Posterior cingulate gyrus (tissue), 11 donors: ENCODE data around the gene ETV3L.
"Not testable (repeated sequence)": the region's sequence is repeated elsewhere in the genome, so short reads cannot be mapped to it uniquely, and the experiment has no call there.

ENCODE experiments used
- DNase-seq, 10 donors: peaks; one replicate each; pipeline versions ENCODE4 v3.0.0 to v3.0.0-alpha.2; 2020 to 2021; ENCODE audit warnings: mixed read lengths in 3 of 10
- intact Hi-C: fragments of 100-400 bp; cut with DNase I; formaldehyde crosslinking; loops from one replicate; pipeline ENCODE4 v1.15.1; 2023

The ETV3L gene

GRCh38 chr1:157087030-157087429 is 12.6 kb downstream of the ETV3L start:
- intact Hi-C loops: loop anchor here (10.0 kb wide), 1 partner anchor 398 kb away; no protein-coding TSS in a partner anchor
- DNase-seq: peak in 1 of 10 donors; percentile 22

GRCh38 chr1:157086299-157086698 is 13.3 kb downstream of the ETV3L start:
- peak in 1 of 10 donors; percentile 8 for DNase-seq
- intact Hi-C loops: loop anchor here (10.0 kb wide), 1 partner anchor 399 kb away; no protein-coding TSS in a partner anchor

- peak in 1 of 10 donors; percentile 8 for DNase-seq
- intact Hi-C loops: loop anchor here (10.0 kb wide), 1 partner anchor 399 kb away; no protein-coding TSS in a partner anchor
Observed at GRCh38 chr1:157085421-157085820, 14.2 kb downstream of the ETV3L start.

- intact Hi-C loops: loop anchor here (10.0 kb wide), 1 partner anchor 400 kb away; no protein-coding TSS in a partner anchor
- peak in 1 of 10 donors; percentile 7 for DNase-seq
Observed at GRCh38 chr1:157084720-157085119, 14.9 kb downstream of the ETV3L start.

- no peak for DNase-seq
- intact Hi-C loops: loop anchor here (10.0 kb wide), 1 partner anchor 403 kb away; no protein-coding TSS in a partner anchor
Observed at GRCh38 chr1:157081707-157082106, 17.9 kb downstream of the ETV3L start.

GRCh38 chr1:157080714-157081113 is 18.9 kb downstream of the ETV3L start:
- intact Hi-C loops: loop anchor here (10.0 kb wide), 1 partner anchor 404 kb away; no protein-coding TSS in a partner anchor

GRCh38 chr1:157077394-157077793 is 22.2 kb downstream of the ETV3L start:
- DNase-seq: no peak
- intact Hi-C loops: no loop called here

More at GRCh38 chr1:157080714-157081113, 18.9 kb downstream of the ETV3L start:
- no peak for DNase-seq

GRCh38 chr1:157073944-157074685 is 25.5 kb downstream of the ETV3L start:
- intact Hi-C loops: no loop called here
- peak; percentile 22 to 93 (median 61) for DNase-seq

GRCh38 chr1:157069601-157070000 is 30.0 kb downstream of the ETV3L start:
- no peak for DNase-seq
- intact Hi-C loops: no loop called here

GRCh38 chr1:157059241-157059640 is 40.4 kb downstream of the ETV3L start:
- DNase-seq, intact Hi-C loops: not testable (repeated sequence)

- intact Hi-C loops: no loop called here
- no peak for DNase-seq
Observed at GRCh38 chr1:157056269-157056668, 43.3 kb downstream of the ETV3L start.

- DNase-seq, intact Hi-C loops: not testable (repeated sequence)
Observed at GRCh38 chr1:157055729-157056128, 43.9 kb downstream of the ETV3L start.

- intact Hi-C loops: no loop called here
- no peak for DNase-seq
Observed at GRCh38 chr1:157050836-157051235, 48.8 kb downstream of the ETV3L start.

GRCh38 chr1:157047062-157047410 is 52.6 kb downstream of the ETV3L start:
- intact Hi-C loops: loop anchor here (10.0 kb wide), 1 partner anchor 292 kb away; the partner anchor contains the start of gene HDGF

GRCh38 chr1:157045250-157046218 is 54.1 kb downstream of the ETV3L start, which contains the start of gene ARHGEF11:
TSS of gene ARHGEF11 (minus strand) at chr1:157045742. CDS start at chr1:157044330, 1,412 bp downstream.
- intact Hi-C loops: loop anchor here (10.0 kb wide), 1 partner anchor 291 kb away; the partner anchor contains the start of gene HDGF
- DNase-seq: peak; percentile 78 to 99 (median 90)

More at GRCh38 chr1:157047062-157047410, 52.6 kb downstream of the ETV3L start:
- no peak for DNase-seq

- no peak for DNase-seq
- intact Hi-C loops: loop anchor here (10.0 kb wide), 1 partner anchor 290 kb away; the partner anchor contains the start of gene HDGF
Observed at GRCh38 chr1:157044326-157044725, 55.3 kb downstream of the ETV3L start.

GRCh38 chr1:157043685-157044084 is 55.9 kb downstream of the ETV3L start:
- peak in 2 of 10 donors; percentile 54 to 80 for DNase-seq
- intact Hi-C loops: loop anchor here (10.0 kb wide), 1 partner anchor 289 kb away; the partner anchor contains the start of gene HDGF

GRCh38 chr1:157042846-157043245 is 56.8 kb downstream of the ETV3L start:
- DNase-seq: no peak
- intact Hi-C loops: loop anchor here (10.0 kb wide), 1 partner anchor 288 kb away; the partner anchor contains the start of gene HDGF
